Measurements from ENCODE around the gene COL6A1. TPM values are rescaled to one million over a fixed set of nuclear protein-coding genes. Genes with fewer than 3 reads are reported as not detected.
"Not testable (repeated sequence)": the region's sequence is repeated elsewhere in the genome, so short reads cannot be mapped to it uniquely, and the experiment has no call there.

Gene COL6A1
- polyA plus RNA-seq, 3 donors: 208 to 322 (median 308) TPM

DNA sequence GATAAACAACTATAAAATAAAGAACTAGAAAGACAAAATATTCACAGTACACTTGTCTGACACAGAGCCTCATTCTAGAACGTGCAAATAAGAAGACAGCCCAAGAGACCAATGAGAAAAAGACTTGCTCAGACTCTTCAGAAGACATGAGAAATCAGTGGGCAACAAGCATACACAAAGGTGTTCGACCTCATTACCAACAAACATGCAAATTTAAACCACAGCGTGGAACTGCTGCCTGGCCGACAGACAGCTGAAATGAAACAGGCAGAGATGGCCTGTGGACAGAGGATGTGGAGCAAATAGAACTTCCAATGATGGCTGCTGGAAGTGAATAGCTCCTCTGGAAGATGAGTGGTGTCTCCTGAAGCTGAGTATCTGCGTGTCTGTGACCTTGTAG is 22.4 kb upstream of the COL6A1 start:
- DNase-seq (ENCODE audit: extremely low read depth in 1 of 11, low read depth in 9 of 11, low spot score in 4 of 11): no peak

DNA sequence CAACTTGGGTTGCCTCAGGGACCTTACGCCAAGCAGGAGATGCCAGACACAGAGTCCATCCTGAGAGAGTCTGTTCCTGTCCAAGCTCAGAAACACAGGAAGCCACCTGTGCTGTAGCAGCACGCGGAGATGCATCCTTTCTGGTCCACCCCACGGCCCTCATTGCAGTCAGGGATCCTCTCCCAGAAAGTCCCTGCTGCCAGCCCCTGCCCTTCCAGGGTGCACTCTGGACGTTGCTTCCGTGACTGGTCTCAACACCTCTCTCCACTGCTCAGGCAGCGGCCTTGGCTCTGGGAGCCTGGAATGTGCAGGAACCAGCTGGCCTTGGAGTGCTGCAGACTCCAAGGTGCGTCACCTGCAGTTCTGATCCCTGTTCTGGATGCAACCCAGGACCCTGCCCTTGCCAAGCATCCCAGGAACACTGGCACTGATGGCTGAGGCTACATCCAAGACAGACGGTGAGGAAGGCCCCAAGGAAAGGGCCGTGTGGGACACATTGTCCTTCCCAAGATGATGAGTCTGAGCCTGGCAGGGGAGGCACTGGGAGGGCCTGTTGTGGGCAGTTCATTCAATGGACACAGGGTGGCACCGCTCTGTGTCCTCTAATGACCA is 21.7 kb upstream of the COL6A1 start:
- no peak for DNase-seq (ENCODE audit: extremely low read depth in 1 of 11, low read depth in 9 of 11, low spot score in 4 of 11)

DNA sequence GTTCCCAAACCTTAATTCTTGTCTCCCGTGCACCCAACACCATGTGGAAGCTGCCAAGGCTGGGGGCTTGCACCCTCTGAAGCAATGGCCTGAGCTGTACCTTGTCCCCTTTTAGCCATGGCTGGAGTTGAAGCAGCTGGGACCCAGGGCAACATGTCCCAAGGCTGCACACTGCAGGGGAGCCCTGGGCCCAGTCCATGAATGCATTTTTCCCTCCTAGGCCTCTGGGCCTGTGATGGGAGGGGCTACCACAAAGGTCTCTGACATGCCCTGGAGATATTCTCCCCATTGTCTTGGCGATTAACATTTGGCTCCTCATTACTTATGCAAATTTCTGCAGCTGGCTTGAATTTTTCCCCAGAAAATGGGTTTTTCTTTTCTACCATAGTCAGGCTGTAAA is 20.2 kb upstream of the COL6A1 start:
- not testable (repeated sequence) for DNase-seq (ENCODE audit: extremely low read depth in 1 of 11, low read depth in 9 of 11, low spot score in 4 of 11)

DNA sequence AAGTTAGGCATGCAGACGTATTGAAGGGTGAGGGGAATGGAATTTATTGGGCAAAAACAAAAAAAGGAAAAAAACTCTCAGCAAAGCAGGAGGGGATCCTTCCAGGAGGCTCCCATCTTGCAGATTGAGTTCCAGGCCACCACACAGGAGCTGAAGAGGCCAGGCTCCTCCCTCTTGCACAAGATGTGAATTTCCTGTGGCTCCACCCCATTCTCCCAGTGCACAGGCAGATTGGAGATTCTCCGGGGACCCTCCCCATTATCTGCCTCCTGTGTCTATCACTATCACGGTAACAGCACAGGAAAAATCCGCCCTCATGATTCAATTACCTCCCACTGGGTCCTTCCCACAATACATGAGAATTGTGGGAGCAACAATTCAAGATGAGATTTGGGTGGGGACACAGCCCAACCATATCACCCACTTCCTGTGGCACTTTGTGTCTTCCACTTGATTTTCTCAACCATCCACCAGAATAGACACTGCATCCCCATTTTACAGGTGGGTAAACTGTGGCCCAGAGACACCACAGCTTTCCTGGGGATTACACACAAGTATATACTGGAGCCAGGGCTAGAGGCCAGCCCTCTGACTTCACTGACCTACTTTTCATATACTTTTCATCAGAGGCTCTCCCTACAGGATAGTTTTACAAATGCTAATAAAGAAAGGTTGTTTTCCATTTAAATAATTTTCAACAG is 18.9 kb upstream of the COL6A1 start:
- no peak for DNase-seq (ENCODE audit: extremely low read depth in 1 of 11, low read depth in 9 of 11, low spot score in 4 of 11)

DNA sequence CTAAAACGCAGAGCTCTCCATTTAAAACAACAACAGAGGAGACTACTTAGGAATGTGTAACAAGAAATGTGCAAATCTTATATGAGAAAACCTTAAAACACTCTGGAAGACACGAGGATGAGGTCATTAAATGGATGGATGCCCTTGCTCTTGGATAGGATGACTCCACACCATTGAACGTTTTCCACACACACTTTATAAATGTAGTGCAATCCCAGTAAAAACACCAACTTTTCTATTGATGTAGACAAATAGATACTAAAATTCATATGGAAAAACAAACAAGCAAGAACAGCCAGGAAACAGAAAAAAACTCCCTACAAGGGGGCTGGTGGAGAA is 18.4 kb upstream of the COL6A1 start:
- no peak for DNase-seq (ENCODE audit: extremely low read depth in 1 of 11, low read depth in 9 of 11, low spot score in 4 of 11)

DNA sequence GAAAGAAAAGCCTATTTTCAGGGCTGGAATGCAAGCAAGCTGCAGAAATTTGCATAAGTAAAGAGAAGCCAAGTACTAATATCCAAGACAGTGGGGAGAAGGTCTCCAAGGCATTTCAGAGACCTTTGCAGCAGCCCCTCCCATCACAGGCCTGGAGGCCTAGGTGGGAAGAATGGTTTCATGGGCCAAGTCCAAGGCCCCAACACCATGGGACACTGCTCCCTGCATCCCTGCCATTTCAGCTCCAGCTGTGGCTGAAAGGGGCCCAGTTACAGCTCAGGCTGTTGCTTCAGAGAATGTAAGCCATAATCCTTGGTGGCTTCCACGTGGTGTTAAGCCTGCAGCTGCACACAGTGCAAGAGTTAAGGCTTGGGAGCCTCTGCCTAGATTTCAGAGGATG is 16.9 kb upstream of the COL6A1 start:
- no peak for DNase-seq (ENCODE audit: extremely low read depth in 1 of 11, low read depth in 9 of 11, low spot score in 4 of 11)

DNA sequence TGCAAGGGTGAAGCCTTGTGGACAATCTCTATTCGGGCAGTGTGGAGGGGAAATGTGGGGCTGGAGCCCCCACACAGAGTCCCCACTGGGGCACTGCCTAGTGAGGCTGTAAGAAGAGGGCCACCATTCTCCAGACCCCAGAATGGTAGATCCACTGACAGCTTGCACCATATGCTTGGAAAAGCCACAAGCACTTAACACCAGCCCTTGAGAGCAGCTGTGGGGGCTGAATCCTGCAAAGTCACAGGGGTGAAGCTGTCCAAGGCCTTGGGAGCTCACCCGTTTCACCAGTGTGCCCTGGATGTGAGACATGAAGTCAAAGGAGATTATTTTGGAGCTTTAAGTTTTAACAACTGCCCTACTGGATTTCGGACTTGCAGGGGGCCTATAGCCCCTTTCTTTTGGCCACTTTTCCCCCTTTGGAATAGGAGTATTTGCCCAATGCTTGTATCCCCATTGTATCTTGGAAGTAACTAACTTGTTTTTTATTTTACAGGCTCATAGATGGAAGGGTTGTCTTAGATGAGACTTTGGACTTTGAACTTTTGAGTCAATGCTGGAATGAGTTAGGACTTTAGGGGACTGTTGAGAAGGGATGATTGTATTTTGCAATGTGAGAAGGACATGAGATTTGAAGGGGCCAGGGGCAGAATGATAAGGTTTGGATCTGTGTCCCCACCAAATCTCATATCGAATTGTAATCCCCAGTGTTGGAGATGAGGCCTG is 16.3 kb upstream of the COL6A1 start:
- no peak for DNase-seq (ENCODE audit: extremely low read depth in 1 of 11, low read depth in 9 of 11, low spot score in 4 of 11)

DNA sequence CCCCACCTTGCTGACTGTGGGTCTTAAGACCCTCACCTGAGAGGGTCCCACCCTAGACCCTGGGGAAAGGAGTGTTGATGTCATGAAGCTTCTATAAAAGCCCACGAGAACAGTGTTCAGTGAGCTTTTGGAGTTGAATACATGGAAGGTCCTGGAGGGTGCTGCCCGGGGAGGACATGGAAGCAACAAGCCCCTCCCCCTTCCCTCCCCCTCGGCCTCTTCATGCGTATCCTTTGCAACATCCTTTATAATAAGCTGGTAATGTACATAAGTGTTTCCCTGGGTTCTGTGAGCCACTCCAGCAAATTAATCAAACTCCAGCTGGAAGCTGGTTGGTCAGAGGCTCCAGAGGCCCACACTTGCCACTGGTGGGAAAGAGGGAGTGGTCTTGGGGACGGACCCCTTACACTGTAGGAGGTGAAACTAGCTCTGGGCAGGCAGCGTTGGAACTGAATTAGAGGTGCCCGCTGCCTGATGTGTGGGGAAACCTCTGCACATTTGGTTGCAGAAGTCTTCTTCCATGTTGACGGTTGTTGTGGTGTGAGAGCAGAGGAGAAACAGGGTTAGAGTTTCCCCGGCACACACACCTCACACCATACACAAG is 14.7 kb upstream of the COL6A1 start:
- no peak for DNase-seq (ENCODE audit: extremely low read depth in 1 of 11, low read depth in 9 of 11, low spot score in 4 of 11)

DNA sequence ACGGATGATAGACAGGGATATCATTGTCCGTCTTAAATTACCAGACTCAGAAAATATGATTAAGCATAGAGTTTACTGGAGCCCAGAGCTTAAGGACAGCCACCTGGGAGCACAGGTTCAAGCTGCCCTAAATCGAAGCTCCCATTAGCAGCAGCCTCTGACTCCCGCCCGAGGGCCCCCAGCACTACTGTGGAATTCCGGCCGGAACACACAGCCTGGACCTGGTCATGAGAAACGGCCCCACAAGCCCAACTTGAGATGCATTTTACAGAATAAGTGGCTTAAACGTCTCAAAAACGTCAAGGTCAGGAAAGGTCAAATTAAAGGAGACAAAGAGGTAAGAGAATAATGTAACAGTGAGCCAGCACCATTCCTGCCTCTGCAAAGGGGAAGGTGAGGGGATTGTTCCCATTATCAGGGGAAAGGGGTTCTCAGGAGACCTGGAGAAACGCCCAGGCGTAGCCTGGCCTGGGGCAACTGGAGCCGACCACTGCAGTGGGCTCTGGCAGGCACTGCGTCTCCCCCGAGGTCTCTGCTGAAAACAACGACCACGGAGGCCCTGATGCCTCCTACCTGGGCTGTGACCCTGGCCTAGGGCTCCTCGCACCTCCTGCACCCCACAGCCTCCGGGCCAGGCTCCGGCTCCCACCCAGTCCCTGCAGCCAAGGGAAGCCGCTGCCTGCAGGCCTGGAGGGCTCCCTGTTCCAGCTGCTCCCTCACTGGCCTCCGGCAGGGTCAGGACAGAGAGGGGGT is 11.5 kb upstream of the COL6A1 start:
- DNase-seq (ENCODE audit: extremely low read depth in 1 of 11, low read depth in 9 of 11, low spot score in 4 of 11): no peak

DNA sequence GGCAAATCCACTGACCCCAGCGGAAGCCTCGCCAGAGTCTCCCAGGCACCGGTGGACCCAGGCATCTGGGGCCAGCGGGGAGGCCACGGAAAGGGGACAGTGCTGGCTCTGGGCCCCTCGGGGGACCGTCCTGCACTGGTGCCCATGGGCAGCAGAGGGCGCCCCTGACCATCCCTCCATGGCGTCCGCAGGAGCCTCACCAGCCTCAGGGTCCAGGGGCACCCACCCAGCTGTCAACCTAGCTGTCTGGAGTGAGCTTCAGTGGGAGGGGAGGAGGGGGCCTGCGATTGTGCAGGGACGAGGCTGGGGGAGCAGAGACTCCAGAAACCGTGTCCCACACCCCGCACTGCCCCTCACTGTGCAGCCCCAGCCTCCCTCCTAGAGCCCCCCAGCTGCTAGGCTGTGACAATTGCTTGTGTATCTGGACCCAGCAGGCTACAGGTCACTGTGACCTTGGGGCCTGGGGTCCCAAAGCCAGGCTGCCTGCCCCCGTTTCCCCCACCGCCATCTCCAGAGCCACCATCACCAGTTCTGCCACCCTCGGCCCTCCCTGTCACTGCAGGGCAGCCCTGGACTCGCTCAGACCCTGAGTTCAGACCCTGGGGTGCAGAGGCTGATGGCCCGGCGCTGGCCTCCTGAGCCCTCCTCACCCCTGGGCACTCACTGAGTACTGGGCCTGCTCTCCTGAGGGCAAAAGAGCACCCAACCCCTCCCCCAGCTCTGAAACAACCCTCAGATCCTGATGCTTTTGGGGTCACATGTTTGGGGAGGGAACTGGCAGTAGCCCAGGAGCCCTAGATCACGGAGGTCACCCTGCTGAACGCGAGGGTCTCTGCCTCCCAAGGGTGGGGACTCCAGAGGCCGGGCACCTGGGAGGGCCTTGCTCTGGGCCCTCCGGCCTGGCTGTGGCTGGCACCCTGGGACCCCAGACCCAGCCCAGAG is 10.6 kb upstream of the COL6A1 start:
- no peak for DNase-seq (ENCODE audit: extremely low read depth in 1 of 11, low read depth in 9 of 11, low spot score in 4 of 11)

DNA sequence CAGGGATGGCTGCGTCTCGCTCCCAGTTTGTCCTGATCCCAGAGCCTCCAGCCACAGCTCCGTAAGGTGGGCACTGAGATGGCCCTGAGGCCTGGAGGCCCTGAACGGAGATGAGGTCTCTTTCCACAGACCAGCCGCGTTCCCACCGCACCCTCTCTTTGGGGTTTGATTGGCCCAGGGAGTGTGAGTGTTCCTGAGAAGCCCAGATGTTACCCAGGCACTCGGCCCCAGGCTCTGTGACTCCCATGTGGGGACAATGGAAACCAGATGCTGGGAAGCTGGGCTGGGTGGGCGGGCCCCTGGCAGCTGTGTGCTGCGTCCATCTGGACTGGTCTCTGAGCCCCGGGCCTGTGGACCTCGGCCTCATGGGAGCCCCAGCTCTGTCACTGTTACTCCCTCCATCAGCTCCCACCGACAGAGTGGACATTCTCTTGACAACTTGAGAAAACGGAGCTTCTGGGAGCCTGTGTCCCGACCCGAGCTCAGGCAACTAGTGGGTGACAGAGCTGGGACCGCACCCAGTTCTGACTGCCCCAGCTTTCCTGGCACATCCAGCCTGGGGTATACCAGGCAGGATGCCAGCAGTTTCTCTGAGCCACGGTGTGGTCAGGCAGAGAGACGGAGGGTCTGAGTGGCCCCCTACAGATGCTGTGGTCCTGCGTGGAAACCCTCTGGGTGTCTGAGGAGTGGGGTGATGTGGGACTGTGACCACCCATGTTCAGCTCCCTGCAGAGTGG is 9.8 kb upstream of the COL6A1 start:
- no peak for DNase-seq (ENCODE audit: extremely low read depth in 1 of 11, low read depth in 9 of 11, low spot score in 4 of 11)

DNA sequence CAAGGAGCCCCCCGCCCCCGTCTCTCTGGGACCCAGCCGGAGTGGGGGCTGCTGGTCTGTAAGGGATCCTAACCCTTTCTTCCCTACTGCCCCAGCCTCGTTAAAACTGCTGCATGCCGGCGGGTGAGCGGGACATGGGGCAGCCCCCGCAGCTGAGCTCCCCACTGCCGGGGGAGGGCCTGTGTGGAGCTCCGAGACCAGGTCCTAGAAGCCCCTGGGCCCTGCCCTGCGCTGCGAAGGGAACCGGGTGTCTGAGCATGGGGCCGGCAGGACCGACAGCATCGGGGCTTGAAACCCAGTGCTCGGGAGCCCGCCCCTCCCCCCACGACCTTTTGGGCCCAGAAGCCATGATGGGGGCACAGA is 9.2 kb upstream of the COL6A1 start:
- no peak for DNase-seq (ENCODE audit: extremely low read depth in 1 of 11, low read depth in 9 of 11, low spot score in 4 of 11)

DNA sequence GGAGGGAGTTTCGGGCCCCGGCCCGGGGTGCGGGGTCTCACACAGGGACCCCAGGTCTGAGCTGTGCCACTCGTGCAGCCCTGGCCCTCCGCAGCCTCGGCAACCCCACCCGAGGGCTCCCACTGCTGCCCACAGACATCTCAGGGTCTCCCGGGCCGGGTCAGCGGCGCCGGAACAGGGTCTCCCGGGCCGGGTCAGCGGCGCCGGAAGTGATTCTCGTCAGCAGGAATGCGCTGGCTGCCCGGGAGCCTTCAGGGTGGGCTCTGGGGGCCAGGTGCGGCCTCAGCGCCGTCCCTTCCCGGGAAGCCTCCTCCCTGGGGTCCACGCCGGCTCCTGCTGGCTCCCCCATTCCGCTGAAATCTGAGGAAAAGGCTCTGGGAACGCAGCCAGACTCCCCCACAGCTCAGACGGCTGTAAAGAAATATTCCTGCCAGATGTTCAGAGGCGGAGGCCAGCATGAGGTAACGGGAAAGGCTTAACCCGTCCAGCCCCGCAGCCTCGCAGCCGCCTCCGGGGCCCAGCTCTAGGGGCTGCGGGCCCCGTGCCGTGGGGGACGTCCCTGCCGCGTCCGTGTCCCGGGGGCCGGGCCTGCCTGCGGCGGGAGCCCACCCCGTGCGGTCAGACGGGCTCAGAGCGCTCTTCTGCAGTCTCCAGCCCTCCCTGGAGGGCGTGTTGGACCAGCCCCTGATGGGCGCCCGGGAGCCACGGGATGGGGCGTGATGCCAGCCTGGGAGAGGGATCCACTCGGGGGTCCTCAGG is 8.7 kb upstream of the COL6A1 start:
- DNase-seq (ENCODE audit: extremely low read depth in 1 of 11, low read depth in 9 of 11, low spot score in 4 of 11): peak in 8 of 11 donors; percentile 84 to 92 (median 88)

DNA sequence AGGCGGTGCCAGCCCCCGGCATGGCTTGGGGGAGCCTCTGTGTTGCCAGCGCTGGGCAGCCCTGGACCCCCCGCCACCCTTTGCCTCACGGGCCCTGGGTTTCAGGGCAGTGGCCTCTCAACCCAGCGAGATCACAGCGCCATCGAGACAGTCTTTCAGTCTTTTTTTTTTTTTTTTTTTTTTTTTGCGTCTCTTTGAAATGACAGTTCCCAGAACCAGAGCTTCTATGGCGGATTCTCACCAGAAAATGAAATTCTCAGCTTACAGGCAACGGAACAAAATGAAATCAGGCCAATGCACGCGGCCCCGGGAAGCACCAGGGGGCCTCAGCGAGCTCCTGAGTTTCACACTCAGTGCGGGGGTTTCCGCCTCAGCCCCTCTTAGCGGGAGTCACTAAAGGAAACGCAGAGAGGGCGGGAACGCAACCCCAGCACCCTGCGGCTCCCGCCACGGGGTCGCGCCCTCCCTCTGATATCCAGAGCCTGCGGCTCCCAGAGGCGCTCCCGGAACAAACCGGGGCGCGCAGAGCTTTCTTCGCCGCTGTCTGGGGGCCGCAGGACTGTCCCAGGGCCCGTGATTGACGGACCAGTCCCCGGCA is 8.0 kb upstream of the COL6A1 start:
- DNase-seq (ENCODE audit: extremely low read depth in 1 of 11, low read depth in 9 of 11, low spot score in 4 of 11): peak in 7 of 11 donors; percentile 79 to 87 (median 84)

DNA sequence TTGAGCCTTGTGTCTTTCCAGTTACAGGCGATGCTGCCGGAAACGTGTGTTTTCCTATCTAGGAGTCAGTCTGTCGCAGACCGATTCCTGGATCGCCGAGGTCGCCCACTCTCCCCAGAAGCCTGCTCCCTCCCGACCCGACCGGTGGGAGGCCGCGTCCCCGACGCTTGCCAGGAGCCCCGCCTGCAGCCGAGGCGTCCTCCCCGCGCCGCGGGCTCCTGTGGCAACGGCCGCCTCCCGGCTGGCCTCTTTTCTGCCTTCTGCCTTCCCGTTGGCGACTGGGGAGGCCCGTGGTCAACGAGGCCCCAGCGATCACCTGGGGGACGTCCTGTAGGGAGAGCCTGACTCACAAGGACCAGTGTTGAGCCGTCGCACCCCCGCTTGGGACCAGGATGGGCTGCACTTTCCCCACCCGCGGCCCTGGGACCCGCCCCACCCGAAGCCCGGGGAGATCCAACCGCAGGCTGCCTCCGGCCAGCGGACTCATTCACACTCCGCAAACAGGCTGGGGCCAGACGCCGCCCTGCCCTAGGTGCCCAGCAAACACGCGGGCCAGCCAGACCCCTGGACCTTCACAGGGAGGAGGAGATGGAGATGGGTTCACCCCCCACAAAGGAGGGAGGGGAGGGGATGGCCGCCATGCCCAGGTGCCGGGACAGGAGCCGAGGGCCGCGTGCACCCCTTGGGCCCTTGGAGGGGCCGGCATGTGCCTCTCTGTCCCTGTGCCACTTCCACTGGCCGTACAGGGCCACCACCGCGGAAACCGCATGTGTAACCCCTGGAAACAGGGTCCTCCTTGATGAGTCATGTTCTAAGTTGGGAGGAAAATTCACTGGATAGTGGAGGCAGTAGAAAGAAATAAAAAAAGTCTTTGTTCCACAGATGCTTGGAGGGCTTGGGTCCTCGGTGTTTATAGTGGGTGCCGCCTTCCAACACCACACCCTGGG is 7.2 kb upstream of the COL6A1 start:
- no peak for DNase-seq (ENCODE audit: extremely low read depth in 1 of 11, low read depth in 9 of 11, low spot score in 4 of 11)
